Middle frontal gyrus (tissue), 1 donor: ENCODE data around the gene FGD2.
"Not testable (repeated sequence)": the region's sequence is repeated elsewhere in the genome, so short reads cannot be mapped to it uniquely, and the experiment has no call there.

Experiments used
- DNase-seq: peaks from one replicate; pipeline ENCODE4 v3.0.0-alpha.2; 2015; ENCODE audit warnings: low spot score; ENCODE audit errors: extremely low spot score

FGD2 gene

DNA sequence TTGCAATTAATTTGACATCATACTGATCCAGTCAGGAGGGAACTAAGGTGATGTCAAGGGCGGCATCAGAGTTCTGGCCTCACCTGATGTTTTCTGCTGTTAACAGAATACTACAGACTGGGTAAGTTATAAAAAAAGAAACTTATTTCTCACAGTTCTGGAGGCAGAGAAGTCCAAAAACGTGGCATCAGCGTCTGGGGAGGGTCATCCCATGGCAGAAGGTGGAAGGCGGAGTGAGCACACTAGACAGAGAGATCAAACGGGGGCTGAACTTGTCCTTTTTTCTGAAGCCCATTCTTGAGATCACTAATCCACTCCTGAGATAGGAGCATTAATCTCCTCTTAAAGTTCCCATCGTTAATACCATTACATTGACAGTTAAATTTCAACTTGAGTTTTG, 16.2 kb upstream of the FGD2 start:
- no peak for DNase-seq

DNA sequence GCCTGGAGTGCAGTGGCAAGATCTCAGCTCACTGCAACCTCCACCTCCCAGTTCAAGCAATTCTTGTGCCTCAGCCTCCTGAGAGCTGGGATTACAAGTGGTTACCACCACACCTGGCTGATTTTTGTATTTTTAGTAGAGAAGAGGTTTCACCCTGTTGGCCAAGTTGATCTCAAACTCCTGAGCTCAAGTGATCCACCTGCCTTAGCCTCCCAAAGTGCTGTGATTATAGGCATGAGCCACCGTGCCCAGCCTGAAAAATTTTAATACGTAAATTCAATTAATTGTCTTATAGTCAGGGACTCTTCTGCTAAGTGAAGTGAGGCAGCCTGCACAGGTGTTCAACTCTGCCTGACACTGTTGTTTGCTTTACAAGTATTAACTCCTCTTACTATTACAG, 15.1 kb upstream of the FGD2 start:
- not testable (repeated sequence) for DNase-seq

DNA sequence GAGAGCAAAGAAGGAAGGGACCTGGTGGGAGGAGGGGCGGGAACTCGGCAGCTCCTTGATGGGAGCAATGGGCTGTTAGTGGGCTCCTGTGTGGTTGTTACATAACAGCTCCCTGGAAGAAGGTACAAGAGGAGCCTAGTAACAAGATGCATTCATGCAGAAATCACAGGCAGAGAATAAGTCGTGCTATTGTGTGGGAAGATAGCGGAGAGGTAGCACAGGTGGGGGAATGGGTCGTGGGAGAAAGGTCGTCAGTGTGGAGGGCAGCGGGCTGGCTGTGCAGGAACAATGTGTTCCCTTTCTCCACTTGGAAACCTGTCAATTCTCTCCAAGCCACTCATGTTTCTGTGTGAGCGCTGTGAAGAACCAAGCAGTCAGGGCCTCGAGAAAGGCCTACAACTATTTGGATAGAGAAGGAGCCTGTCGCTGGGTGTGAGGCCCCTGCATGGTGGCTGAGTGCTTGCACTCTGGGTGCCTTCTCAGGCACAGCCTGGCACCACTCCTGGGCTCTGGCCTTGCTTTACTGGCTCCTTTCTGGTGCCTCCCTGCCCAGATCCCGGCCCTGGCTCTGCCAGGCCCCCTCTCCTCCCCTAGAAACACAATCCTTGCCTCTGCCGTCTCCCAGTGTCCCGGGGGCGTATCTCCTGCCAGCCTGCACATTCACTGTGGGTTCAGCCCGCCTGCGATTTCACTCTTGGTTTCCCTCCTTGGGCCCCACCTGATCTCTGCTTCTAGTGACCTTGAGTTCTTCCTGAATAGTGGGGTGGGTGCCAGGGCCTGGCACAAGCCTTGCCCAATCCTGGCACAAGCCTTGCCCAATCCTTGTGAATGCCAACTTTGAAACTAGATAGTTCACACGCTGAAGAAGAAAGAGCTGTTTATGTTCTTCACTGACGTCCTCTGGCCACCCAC, 7.4 kb upstream of the FGD2 start:
- DNase-seq, result no peak

DNA sequence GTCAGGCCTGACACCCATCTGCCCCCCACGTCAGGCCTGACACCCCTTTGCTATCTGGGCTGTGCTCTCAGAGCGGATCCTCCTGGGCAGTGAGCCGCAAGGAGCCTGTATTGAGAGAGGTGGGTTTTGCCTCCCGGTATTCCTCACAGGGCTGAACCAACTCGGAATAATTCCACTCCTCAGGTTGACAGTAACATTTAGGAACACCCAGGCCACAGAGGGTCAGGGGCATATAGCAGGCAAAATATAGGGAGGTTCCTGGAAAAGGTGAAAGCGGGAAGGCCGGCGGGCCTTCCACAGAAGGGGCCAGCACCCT, 6.8 kb upstream of the FGD2 start:
- no peak for DNase-seq

DNA sequence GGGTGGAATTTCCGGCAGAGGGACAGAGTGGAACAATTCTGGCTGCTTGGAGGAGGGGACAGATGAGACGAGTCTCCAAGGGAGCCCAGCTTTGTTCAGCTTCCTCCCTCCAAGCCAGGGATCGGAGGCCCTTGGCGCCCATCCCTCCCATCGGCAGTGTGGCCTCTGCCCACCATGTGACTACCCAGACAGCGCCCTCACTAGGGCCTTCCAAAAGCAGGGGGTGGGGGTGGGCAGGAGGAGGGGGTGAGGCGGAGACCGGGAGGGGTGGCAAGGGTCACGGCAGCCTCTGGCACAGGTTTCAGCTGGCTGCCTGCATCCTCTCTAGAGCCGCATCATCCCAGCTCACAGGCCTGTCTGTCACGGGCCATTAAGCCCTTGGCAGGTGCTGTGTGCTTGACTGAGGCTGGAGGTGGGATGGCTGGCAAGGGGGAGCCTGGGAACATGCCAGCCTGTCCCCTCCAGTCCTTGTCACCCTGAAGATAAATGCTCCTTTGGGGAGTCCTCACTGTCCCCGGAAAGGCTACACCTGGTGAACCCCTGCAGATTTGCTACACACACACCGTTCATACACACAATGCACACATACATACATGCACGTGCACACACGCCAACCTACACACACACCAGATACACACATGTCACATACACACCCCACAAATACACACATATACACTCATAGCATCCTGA, 6.2 kb upstream of the FGD2 start:
- no peak for DNase-seq

DNA sequence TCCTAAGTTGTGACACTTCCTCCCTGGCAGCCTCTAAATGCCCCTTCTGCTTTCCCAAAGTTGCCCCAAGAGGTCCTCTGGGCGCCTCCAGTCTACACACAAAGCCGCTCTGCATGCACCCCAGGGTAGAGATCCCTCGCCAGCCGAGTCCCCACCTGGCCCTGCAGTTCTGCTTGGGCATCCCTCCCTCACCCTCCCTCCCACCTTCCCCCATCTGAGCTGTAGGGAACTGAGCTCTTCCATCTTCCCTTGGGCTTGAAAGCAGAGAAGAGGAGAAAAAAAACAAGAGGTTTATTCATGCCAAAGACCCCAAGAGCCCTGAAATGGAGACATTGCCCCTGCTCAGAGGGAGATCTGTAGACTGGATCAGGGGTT, 5.7 kb upstream of the FGD2 start:
- DNase-seq, result no peak

DNA sequence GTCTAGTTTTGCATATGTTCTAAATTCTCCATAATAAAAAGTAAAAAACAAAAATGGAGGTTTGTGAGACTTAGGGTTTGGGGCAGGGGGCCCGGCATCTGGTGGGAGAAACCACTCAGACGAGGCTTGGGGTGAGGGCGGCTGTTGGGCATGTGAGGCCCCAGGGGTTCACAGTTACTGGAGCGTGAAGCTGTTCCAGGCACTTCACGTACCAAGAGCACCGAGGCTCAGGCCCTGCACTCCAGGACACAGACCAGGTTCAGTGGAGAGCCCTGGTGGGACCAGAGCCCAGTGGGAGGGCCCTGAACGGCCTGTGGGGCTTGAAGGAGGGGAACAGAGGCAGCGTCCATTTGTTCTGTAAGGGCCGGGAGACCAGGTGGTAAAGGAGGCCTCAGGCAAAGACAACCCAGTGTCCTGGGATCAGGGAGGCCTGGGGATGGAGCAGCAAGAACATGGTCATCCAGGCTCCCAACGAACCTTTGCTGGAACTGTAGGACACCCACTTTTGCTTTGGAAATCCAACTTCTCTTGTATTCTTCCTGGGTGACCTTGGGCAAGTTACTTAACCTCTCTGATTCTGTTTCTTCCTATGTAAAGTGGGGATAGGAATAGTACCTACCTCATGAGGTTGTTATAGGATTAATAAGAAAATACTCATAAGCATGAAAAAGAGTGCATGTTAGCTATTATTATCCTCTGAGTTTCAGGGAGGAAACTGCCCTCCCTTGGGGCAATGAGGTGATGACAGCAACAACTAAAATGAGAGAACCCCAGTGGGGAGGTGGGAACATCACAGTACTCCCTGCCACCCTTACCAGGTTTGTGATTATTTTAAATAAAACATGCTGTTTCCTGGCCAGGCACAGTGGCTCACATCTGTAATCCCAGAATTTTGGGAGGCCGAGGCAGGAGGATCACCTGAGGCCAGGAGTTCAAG, 1.1 kb upstream of the FGD2 start:
- DNase-seq, result no peak

DNA sequence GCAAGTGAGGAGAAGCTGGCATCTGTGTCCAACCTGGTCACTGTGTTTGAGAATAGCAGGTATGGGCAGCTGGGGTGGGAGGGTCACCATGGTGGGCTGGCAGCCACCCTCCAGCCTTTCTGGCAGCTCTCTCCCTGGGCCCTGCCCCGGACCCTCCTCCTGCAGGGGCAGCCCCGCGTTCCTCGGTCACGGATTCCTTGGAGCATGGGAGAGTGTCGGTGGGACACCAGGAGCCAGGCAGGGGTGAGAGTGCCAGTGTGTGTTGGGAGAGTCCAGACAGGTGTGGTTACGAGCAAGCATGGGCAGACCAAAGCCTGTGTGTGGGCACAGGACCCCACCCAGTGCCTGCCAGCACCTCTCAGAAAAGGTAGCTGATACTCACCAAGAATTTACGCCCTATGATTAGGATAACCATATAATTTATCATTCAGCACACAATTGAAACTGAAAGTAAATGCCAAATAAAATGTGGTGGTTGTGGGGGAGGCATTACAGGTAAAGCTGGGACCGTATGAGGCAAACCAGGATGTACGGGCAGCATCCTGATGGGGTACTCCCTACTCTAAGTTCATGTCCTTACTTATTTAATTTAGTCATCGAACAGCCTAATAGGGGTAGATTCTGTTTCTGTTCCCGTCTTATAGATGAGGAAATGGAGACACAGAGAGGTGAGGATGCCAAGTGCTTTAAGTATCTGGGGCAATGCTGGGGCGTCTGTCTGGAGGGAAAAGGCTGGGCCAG, 542 bp downstream of the FGD2 start:
- DNase-seq, result no peak

DNA sequence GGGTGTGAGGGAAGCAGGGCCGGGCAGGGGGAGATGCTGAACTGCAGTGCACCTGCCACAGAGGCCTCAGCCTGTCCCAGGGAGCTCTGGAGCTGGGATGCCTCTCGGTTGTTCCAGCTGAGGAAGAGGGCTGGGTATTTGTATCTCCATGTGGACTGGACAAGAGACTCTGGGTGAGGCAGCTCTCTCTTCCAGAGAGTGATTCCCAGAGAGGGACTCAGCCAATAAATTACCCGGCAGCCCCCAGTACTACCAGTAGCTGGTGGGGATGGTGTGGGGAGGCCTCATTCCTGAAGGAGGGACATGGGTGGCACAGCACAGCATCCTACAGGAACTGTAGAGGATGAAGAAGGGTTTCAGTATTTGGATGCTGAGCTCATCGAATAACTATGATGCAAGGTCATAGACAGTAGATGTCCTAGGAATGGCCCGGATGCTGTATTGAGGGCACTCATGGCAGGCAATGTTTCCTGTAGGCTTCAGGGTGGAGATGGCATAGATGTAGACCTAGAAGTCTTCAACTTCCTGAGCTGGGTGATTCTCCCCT, 1.4 kb downstream of the FGD2 start:
- DNase-seq, result no peak

DNA sequence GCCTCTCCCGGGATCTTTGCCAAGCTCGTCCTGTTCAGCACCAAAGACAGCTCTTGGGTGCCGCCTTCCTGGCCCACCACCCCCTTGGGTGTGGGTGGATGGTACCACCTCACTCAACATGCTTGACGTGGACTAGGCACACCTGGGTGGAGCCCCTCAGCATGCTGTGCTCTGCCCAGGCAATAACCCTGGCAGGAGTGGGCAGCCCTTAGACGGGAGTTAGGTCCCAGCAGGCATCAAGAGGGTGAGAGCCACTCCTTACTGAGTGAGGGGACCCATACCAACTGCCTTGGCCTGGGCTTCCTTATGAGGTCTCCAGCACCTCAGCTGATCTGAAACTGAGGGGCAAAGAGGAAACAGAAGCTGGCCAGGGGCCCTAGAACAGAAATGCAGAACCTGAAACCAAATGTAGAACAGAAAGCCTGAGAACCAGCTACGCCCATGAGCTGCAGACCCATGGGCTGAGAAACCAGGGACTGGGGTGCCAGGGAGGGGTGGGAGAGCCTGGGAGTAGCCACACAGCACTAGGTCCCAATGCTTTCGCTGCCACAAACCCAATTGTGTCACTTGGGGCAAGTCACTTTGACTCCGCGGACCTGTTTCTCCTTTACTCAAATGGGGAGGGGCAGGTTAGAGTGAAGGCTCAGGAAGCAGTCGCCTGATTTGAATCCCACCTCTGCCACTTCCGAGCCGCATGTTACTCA, 2.0 kb downstream of the FGD2 start:
- DNase-seq, result no peak

DNA sequence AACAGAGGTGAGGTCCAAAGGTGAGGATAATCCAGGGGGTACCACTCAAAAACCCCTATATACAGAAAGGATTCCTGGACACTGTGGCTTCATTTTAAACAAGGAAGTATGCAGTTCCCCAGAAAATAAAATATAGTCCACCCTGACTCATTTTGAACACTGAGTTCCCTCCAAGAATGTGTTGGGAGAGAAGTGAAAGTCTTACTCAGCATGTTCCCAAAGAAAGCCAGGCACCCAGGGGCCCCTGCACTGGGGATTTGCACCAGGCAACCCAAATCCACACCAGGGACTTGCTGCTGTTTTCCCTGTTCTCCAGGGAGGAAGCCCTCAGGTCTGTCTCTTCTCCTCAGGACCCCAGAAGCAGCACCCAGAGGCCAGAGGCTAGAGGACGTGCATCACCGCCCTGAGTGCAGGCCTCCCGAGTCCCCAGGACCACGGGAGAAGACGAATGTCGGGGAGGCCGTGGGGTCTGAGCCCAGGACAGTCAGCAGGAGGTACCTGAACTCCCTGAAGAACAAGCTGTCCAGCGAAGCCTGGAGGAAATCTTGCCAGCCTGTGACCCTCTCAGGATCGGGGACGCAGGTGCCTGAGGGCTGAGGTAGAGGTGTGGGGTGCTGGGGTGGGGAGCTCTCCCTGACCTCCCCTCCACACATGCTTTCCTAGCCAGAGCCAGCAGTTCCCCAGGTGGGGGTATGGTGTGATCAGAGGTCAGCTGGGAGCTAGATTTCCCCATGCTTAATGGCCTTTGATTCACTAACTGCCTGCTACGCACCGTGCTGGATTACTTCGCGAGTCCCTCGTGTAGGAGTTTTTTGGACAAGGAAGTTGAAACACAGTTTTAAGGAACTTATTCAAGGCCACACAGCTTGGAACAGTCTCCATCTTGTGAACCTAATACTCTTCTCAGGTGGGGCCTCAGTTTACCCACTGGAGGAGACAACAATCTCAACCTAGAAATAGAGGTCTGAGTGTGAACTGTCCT, 3.3 kb downstream of the FGD2 start:
- DNase-seq, result no peak

DNA sequence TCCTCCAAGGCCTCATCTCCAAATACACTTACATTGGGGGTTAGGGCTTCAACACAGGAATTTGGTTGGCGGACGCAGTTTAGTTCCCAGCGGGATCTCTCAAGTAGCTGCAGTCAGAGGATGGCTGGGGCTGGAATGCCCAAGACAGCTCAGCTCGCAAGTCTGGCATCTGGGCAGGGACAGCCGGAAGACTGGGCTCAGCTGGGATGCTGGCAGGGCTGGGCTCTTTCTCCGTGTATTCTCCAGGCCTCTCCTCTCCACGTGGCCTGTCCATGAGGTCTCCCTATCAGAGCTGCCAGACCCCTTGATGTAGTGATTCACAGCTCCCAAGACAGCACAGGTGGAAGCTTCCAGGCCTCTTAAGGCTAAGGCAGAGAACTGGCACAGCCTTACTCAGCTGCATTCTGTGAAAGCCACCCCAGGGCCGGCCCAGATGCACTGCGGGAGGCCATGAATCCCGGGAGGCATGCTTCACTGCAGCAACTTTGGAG, 5.0 kb downstream of the FGD2 start:
- no peak for DNase-seq

DNA sequence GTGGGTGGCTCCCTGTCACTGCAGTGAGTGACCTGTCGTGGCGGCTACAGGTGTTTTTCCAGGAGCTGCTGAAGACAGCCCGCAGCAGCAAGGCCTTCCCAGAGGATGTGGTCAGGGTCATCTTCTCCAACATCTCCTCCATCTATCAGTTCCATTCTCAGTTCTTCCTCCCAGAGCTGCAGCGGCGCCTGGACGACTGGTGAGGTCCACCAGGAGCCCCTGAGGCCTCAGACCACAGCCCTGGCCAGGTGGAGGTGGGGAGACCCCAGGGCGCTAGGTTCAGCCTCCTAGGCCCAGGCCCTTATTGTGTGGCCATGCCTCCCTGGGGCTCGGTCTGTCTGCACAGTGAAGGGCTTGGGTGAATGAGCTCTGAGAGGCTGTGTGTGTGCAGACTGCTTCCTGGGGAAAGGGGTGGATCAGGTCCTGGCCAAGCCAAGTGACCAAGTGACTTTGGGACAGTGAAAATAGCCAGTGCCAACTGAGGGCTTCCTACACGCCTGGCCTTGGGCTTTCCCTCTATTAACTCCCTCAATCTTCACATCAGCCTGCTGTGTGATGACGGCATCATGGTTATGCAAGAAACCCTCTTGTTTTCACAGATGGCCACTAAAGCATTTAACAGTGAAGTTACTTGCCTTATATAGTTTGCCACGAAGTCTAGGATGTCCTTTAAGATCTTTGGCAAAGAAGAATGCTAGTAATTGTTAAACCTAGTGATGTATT, 6.4 kb downstream of the FGD2 start:
- DNase-seq, result no peak

DNA sequence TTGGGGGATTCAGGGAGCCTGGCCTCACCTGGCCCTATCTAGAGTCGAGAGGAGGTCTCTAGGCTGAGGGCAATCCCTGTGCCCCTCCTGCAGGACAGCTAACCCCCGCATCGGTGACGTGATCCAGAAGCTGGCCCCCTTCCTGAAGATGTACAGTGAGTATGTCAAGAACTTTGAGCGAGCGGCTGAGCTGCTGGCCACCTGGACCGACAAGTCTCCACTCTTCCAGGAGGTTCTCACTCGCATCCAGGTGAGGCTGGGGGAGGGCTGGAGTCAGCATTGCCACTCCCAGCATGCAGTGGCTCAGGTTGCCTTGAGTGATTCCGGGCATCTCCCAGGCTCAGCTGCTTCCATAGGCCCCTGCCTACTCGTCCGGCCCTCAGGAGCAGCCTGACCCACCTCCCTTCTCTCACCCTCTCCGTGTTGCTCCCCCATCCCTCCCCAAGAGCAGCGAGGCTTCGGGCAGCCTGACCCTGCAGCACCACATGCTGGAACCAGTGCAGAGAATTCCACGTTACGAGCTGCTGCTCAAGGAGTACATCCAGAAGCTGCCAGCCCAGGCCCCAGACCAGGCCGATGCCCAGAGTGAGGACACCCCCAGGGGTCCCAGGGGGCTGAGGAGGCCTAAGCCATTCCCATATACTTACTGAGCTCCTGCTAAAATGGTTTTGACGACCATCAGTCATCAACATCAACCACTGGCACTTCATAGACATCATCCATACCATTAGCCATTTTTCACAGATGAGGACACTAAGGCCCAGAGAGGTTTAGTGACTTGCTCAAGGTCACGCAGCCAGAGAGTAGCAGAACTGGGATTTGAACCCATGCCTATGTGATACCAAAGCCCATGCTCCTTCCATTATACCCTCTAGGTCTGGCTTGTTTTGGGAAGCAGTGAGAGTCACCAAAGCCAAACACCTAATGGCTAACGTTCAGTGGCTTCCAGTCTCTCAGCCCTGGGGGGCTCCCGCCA, 8.3 kb downstream of the FGD2 start:
- no peak for DNase-seq

DNA sequence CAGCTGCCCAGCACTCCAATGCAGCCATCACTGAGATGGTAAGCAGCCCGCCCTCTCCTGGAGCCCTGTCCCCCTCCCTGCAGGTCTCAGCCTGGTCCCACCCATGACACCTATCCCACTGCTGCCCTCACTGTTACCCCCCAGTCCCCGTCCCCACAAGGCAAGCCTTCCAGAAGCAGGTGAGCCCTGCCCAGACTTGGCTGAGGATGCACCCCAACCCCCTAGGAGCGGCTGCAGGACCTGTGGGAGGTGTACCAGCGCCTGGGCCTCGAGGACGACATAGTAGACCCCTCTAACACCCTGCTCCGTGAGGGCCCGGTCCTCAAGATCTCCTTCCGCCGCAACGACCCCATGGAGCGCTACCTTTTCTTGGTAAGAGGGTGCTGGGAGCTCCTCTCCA, 9.2 kb downstream of the FGD2 start:
- DNase-seq, result no peak

DNA sequence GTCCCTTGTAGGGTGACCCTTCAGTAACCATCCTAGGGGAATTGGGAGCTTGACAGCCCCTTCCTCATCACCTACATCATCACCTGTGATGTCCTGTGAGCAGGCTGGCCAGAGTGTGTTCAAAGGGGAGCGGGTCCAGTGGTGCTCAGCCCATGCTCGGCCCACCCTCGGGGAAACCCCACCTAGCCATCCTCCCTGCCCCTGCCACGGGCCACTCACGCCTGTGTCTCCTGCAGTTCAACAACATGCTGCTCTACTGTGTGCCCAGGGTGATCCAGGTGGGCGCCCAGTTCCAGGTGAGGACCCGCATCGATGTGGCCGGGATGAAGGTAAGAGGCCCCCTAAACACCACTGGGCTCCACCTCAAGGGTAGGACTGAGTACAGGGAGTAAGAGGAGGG, 10.1 kb downstream of the FGD2 start:
- DNase-seq, result no peak

DNA sequence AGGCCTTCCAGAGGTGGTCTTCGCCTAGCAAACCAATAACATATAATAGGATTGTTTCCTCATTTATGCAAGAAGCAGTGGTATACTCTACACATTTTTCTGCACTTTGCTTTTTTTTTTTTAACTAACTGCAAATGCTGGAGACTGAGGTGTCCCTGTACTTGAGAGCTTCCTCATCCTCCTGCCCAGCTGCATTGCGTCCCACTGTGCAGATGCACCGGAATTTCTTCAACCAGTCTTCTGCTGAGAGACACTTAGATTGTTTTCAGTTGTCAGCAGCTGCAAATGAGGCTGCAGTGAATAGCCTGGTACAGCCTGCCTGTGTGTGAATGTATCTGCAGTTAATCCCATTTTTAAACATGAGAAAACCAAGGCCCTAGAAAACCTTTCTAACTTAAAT, 11.5 kb downstream of the FGD2 start:
- no peak for DNase-seq
